Hematopoietic multipotent progenitor cell treated with erythropoietin and hydrocortisone succinate and interleukin-3 and kit ligand, for 17 days (in vitro differentiated cells): ENCODE results near the gene ZNF384.
A peak's percentile ranks its signal among the peaks of the same experiment; 100 is the strongest.
"Not testable (repeated sequence)": the region's sequence is repeated elsewhere in the genome, so short reads cannot be mapped to it uniquely, and the experiment has no call there.

Experiments used
- DNase-seq: peaks from one replicate; pipeline ENCODE4 v3.0.0-alpha.2; 2015; ENCODE audit warnings: low spot score

ZNF384 gene

GRCh38 chr12:6688999-6689882 is at the start of gene ZNF384:
ZNF384 (minus strand) TSS chr12:6689375; CDS start chr12:6679520, 9,855 bp downstream.
- DNase-seq, result peak; percentile 97

- DNase-seq, result no peak
These were observed 47.6 kb upstream of the ZNF384 start for GRCh38 chr12:6736754-6737153.

GRCh38 chr12:6735448-6736191 is 46.4 kb upstream of the ZNF384 start:
- peak; percentile 69 for DNase-seq

GRCh38 chr12:6734506-6735387 is 45.6 kb upstream of the ZNF384 start:
- no peak for DNase-seq

GRCh38 chr12:6730169-6730568 is 41.0 kb upstream of the ZNF384 start:
- DNase-seq, result no peak

- no peak for DNase-seq
These were observed 40.0 kb upstream of the ZNF384 start for GRCh38 chr12:6729186-6729585.

- no peak for DNase-seq
These were observed 36.2 kb upstream of the ZNF384 start for GRCh38 chr12:6725350-6725749.

- DNase-seq, result no peak
These were observed 35.2 kb upstream of the ZNF384 start for GRCh38 chr12:6724409-6724797.

- peak; percentile 95 for DNase-seq
These were observed 34.6 kb upstream of the ZNF384 start, which contains the start of gene COPS7A for GRCh38 chr12:6723607-6724408. COPS7A (plus strand) TSS chr12:6724046; CDS start chr12:6724657, 611 bp downstream.

- peak; percentile 31 for DNase-seq
These were observed 33.7 kb upstream of the ZNF384 start for GRCh38 chr12:6722863-6723262.

GRCh38 chr12:6716874-6717437 is 27.8 kb upstream of the ZNF384 start:
- no peak for DNase-seq

- DNase-seq, result not testable (repeated sequence)
These were observed 27.1 kb upstream of the ZNF384 start for GRCh38 chr12:6716031-6716873.

GRCh38 chr12:6708960-6709394 is 19.8 kb upstream of the ZNF384 start:
- no peak for DNase-seq

- DNase-seq, result not testable (repeated sequence)
These were observed 19.2 kb upstream of the ZNF384 start for GRCh38 chr12:6708351-6708750.

- no peak for DNase-seq
These were observed 14.5 kb upstream of the ZNF384 start for GRCh38 chr12:6703631-6704030.

GRCh38 chr12:6701078-6701768 is 12.0 kb upstream of the ZNF384 start:
- DNase-seq, result no peak

- no peak for DNase-seq
These were observed 11.5 kb upstream of the ZNF384 start, which contains the start of gene PIANP for GRCh38 chr12:6700646-6701051. PIANP (minus strand) TSS chr12:6700815; CDS start chr12:6698061, 2,754 bp downstream.

- no peak for DNase-seq
These were observed 10.9 kb upstream of the ZNF384 start for GRCh38 chr12:6699989-6700645.
